T-helper 17 cell (primary cell): ENCODE data around the gene SERF1A. TPM values are rescaled to one million over a fixed set of nuclear protein-coding genes. Genes with fewer than 3 reads are reported as not detected.
"Not testable (repeated sequence)": the region's sequence is repeated elsewhere in the genome, so short reads cannot be mapped to it uniquely, and the experiment has no call there.

Experiments used
- ATAC-seq: fragments of 150-1000 bp; cut with Tn5 transposase; 2 replicates; pipeline ENCODE4 v1.10.0; 2021; ENCODE audit warnings: mild to moderate bottlenecking, moderate library complexity
- DNase-seq, 3 donors: peaks; one replicate each; pipeline versions ENCODE4 v3.0.0 to v3.0.0-alpha.2; 2020 to 2021
- H3K9me3 ChIP-seq: one replicate; pipeline ENCODE4 v1.7.0; 2013; ENCODE audit warnings: low read length, mild to moderate bottlenecking; ENCODE audit not compliant: control insufficient read depth, poor library complexity, severe bottlenecking
- H3K27ac Mint-ChIP-seq: one replicate; pipeline ENCODE4 v1.8.0; 2022; ENCODE audit warnings: mild to moderate bottlenecking, moderate library complexity, mixed read lengths
- H3K27me3 Mint-ChIP-seq: one replicate; pipeline ENCODE4 v1.8.0; 2022; ENCODE audit warnings: mixed read lengths
- H3K36me3 Mint-ChIP-seq: one replicate; pipeline ENCODE4 v1.8.0; 2022; ENCODE audit warnings: low read depth, mixed read lengths
- H3K4me1 Mint-ChIP-seq: one replicate; pipeline ENCODE4 v1.8.0; 2022; ENCODE audit warnings: mild to moderate bottlenecking, mixed read lengths
- H3K4me3 Mint-ChIP-seq: one replicate; pipeline ENCODE4 v1.8.0; 2022; ENCODE audit warnings: mild to moderate bottlenecking, moderate library complexity, mixed read lengths
- total RNA-seq, 4 donors: library from RNA in 2 of 4; stranded (reverse) in 2 of 4; gene quantifications; one replicate each; pipeline ENCODE4 v1.2.3 and lab custom pipeline; 2022 to 2026

The SERF1A gene
- 10 to 100 TPM; 10.1 to 10.5 TPM for total RNA-seq
- 0 reads per million in 2 donors for total RNA-seq (lab: John Stamatoyannopoulos, UW)

- not testable (repeated sequence) for H3K27ac Mint-ChIP-seq, H3K4me3 Mint-ChIP-seq, H3K4me1 Mint-ChIP-seq, H3K27me3 Mint-ChIP-seq, H3K36me3 Mint-ChIP-seq, H3K9me3 ChIP-seq, DNase-seq
- ATAC-seq: peak; percentile 91
Observed at GRCh38 chr5:70900533-70901271, at the start of gene SERF1A. Gene SERF1A, plus strand, starts transcription at chr5:70900669. Its CDS starts 201 bp downstream, at chr5:70900870.

- H3K4me3 Mint-ChIP-seq, DNase-seq, H3K27ac Mint-ChIP-seq, ATAC-seq, H3K36me3 Mint-ChIP-seq, H3K4me1 Mint-ChIP-seq, H3K27me3 Mint-ChIP-seq, H3K9me3 ChIP-seq: not testable (repeated sequence)
Observed at GRCh38 chr5:70866778-70867177, 33.7 kb upstream of the SERF1A start.

GRCh38 chr5:70870626-70871025, 29.8 kb upstream of the SERF1A start:
- not testable (repeated sequence) for H3K4me1 Mint-ChIP-seq, H3K27ac Mint-ChIP-seq, DNase-seq, H3K9me3 ChIP-seq, ATAC-seq, H3K27me3 Mint-ChIP-seq, H3K4me3 Mint-ChIP-seq, H3K36me3 Mint-ChIP-seq

GRCh38 chr5:70896076-70896475, 4.4 kb upstream of the SERF1A start:
- not testable (repeated sequence) for H3K9me3 ChIP-seq, H3K27me3 Mint-ChIP-seq, H3K36me3 Mint-ChIP-seq, ATAC-seq, H3K4me3 Mint-ChIP-seq, DNase-seq, H3K4me1 Mint-ChIP-seq, H3K27ac Mint-ChIP-seq

- not testable (repeated sequence) for H3K4me1 Mint-ChIP-seq, H3K36me3 Mint-ChIP-seq, H3K27me3 Mint-ChIP-seq, DNase-seq, H3K9me3 ChIP-seq, H3K4me3 Mint-ChIP-seq, H3K27ac Mint-ChIP-seq
- ATAC-seq: peak; percentile 32
Observed at GRCh38 chr5:70901272-70901571, 753 bp downstream of the SERF1A start.

- ATAC-seq, H3K4me1 Mint-ChIP-seq, H3K36me3 Mint-ChIP-seq, H3K27ac Mint-ChIP-seq, H3K27me3 Mint-ChIP-seq, H3K4me3 Mint-ChIP-seq, DNase-seq, H3K9me3 ChIP-seq: not testable (repeated sequence)
Observed at GRCh38 chr5:70906624-70907023, 6.2 kb downstream of the SERF1A start.

- H3K9me3 ChIP-seq, H3K4me3 Mint-ChIP-seq, DNase-seq, H3K27me3 Mint-ChIP-seq, H3K27ac Mint-ChIP-seq, H3K36me3 Mint-ChIP-seq, H3K4me1 Mint-ChIP-seq, ATAC-seq: not testable (repeated sequence)
Observed at GRCh38 chr5:70916829-70917228, 16.4 kb downstream of the SERF1A start.

- not testable (repeated sequence) for DNase-seq, H3K9me3 ChIP-seq, H3K4me1 Mint-ChIP-seq, H3K27ac Mint-ChIP-seq, H3K36me3 Mint-ChIP-seq, H3K27me3 Mint-ChIP-seq, H3K4me3 Mint-ChIP-seq, ATAC-seq
Observed at GRCh38 chr5:70925211-70925562, 24.7 kb downstream of the SERF1A start.

GRCh38 chr5:70931709-70932368, 31.4 kb downstream of the SERF1A start:
- H3K27me3 Mint-ChIP-seq, ATAC-seq, H3K36me3 Mint-ChIP-seq, H3K9me3 ChIP-seq, H3K27ac Mint-ChIP-seq, H3K4me1 Mint-ChIP-seq, DNase-seq, H3K4me3 Mint-ChIP-seq: not testable (repeated sequence)

- not testable (repeated sequence) for H3K9me3 ChIP-seq, H3K36me3 Mint-ChIP-seq, H3K27me3 Mint-ChIP-seq, H3K4me1 Mint-ChIP-seq, ATAC-seq, H3K27ac Mint-ChIP-seq, DNase-seq, H3K4me3 Mint-ChIP-seq
Observed at GRCh38 chr5:70932560-70932959, 32.1 kb downstream of the SERF1A start.

GRCh38 chr5:70953068-70953467, 52.6 kb downstream of the SERF1A start:
- not testable (repeated sequence) for H3K27me3 Mint-ChIP-seq, DNase-seq, H3K9me3 ChIP-seq, ATAC-seq, H3K4me1 Mint-ChIP-seq, H3K27ac Mint-ChIP-seq, H3K36me3 Mint-ChIP-seq, H3K4me3 Mint-ChIP-seq

Other genes starting within 250 kb of the SERF1A start
- 10 to 100 TPM; 41.4 to 65.6 TPM for gene SMN1, start 24.4 kb downstream of the SERF1A start, total RNA-seq
- gene NAIP, start 124.7 kb downstream of the SERF1A start, total RNA-seq: 10 to 100 TPM; 21.0 to 24.1 TPM
- 10 to 100 TPM; 17.0 to 20.0 TPM for gene GTF2H2, start 167.0 kb downstream of the SERF1A start, total RNA-seq